Measurements from ENCODE around the gene THAP11.
A peak's percentile ranks its signal among the peaks of the same experiment; 100 is the strongest.

THAP11 gene

DNA sequence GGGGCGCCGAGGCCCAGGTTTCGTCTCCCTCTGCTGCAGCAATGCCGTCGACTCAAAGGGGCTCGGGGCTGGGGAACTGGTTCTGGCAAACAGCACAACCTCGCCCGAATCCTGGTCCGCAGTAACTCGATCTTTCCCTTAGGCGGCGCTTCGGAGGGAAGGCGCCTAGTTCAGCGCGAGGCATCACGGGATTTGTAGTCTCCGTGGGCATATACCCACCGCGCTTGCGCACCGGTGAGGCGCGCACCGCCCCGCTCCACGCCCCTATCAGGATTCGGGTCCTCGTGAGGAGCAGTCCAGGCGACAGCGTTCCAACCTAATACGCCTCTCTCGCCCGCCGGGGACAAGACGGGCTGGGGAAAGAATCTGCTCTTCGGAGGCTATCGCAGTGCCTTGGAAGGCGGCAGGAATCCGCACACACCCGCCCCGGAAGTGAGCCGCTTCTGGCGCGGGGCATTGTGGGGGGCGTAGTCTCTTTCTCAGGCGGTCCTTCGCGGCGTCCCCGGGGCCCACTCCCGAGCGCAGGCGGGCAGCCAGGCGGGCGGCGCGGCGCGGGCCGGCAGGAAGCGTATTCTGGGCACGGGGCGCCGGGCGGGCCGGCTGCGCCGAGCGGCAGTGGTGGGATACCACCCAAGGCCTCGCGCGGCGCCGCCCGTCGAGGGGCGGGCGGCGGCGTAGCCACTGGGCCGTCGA lies at the start of gene THAP11:
Gene THAP11, plus strand, starts transcription at position 505 of the 693 bp plus-strand sequence. CDS start 235 bp downstream, outside the sequence.
- TF ChIP-seq, protein P1, sequence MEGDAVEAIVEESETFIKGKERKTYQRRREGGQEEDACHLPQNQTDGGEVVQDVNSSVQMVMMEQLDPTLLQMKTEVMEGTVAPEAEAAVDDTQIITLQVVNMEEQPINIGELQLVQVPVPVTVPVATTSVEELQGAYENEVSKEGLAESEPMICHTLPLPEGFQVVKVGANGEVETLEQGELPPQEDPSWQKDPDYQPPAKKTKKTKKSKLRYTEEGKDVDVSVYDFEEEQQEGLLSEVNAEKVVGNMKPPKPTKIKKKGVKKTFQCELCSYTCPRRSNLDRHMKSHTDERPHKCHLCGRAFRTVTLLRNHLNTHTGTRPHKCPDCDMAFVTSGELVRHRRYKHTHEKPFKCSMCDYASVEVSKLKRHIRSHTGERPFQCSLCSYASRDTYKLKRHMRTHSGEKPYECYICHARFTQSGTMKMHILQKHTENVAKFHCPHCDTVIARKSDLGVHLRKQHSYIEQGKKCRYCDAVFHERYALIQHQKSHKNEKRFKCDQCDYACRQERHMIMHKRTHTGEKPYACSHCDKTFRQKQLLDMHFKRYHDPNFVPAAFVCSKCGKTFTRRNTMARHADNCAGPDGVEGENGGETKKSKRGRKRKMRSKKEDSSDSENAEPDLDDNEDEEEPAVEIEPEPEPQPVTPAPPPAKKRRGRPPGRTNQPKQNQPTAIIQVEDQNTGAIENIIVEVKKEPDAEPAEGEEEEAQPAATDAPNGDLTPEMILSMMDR (IDR thresholded peaks at IDR 0.05): peak; percentile 71

DNA sequence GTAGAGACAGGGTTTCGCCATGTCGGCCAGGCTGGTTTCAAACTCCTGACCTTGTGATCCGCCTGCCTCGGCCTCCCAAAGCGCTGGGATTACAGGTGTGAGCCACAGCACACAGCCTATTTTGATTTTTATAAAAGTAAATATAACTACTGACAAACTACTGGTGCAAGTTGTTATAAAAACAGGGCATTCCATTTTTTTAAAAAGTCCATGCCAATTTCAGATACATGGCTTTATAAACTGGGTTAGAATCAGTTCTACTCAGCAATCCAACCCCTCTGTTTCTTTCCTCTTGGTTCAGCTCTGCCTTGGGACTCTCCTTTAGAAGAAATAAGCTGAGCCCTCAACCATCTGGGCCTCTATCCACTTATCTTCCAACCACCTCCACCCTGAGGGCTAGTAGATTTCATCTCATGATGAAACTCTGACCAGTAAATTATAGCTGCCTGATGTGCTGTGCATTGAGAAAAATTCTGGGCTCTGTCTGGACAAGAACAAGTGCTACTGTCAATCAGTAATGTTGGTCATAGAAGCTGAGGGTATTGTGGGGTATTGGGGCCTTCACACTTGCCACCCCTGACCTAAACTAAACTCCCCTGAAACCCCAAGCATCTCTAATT lies 45.9 kb upstream of the THAP11 start:
- TF ChIP-seq, protein P1 (IDR thresholded peaks at IDR 0.05): no peak

DNA sequence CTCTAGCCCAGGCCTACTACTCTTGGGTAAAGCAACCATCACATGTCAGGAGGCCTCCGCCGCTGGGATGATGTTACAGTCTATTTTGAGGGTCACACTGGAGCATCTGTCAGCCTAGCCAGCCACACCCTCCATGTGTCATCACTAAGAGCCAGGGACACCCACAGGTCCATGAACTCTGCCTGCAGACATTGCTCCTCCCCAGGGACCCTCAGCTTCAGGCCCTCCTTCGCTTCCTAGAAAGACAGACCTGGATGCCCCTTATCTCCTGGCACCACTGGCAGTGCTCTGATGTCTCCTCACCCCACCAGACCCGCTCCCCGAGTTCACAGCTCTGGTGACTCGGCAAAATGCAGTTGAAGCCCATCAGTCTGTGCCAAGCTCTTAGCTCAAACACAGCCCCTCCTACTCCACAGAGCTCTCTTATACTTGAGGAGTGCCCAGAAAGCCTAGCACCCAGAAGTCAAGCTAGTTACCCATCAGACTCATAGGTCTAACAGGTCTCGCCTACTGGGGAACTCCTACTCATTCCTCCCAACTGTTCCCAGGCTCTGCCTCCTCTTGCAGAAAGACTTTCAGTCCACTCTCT lies 41.7 kb upstream of the THAP11 start:
- TF ChIP-seq, protein P1 (IDR thresholded peaks at IDR 0.05): no peak

DNA sequence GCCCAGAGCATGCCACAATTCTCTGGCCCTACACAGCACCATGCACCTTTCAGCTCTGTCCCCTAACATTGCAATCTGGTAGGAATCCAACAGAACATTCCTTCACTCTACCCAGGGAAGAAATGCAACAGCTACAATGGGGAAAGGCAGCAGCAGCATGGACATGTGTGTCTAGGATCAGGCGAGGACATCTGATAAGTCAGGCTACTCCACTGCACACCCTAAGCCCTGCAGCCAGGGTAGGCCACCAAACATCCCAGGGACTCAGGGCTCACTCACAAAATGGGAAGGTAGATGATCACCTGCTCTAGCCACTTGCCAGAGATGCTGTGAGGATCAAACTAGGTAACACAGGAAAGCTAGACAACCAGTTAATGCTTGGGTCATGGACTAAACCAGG lies 40.9 kb upstream of the THAP11 start:
- TF ChIP-seq, protein P1 (IDR thresholded peaks at IDR 0.05): no peak

DNA sequence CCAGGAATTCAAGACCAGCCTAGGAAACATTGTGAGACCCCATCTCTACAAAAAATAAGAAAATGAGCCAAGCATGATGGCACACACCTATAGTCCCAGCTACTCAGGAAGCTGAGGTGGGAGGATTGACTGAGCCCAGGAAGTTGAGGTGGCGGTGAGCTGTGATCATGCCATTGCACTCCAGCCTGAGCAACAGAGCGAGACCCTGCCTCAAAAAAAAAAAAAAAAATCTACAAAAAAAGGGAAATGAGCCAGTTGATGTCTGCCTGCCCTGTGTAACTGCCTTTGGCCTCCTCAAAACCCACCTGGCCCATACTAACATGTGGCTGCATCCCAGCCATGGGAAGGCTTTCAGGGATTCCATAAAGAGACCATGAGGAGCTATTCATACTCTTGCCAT lies 40.2 kb upstream of the THAP11 start:
- TF ChIP-seq, protein P1 (IDR thresholded peaks at IDR 0.05): no peak

DNA sequence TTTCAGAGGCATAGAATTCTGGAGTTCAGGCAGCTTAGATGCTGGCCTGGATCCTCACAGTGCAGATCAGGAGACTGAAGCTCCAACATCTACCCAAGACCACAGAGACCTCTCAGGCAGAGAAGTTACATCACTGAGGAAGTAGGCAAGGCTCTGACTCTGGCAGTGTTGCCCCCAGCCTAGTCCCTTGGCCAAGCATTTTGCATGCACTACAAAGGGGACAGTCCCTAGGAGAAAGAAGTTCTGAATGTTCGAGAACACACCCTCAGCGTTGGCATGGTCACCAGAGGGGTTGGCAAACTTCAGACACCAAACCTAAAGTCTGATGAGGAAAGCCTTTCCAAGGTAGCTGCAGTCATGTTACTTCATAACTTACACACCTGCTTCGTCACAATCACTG lies 38.2 kb upstream of the THAP11 start:
- TF ChIP-seq, protein P1 (IDR thresholded peaks at IDR 0.05): no peak

DNA sequence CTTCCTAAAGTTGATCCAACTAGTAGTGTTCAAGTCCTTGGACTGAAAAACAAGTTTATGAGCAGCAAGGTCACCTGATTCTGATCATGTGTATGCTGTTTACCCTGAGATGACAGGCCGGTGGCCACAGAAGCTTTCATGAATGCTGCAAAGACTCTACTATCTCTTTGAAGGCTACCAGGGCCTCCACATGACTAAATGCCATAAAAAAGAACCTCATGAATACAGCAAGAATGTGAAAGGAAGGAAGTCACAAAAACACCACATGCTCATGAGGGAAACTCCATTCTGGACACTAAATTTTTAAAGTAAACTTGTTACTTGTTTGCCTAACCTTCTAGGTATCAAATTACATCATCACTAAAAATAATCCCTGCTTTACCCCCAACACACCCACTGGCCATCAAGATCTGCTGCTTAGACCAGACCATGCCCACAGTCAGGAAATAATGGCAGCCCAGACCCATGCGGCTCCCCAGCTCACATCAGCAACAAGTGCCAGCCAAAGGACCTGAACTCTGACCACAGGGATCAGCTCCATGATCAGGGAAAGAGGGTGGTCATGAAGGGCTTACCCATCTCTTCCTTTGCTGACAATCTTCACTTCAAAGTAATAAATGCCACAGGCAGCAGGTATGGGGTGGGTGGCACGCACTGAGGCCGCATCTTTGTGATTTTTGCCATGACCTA lies 37.1 kb upstream of the THAP11 start:
- TF ChIP-seq, protein P1 (IDR thresholded peaks at IDR 0.05): no peak
